Tibial nerve (tissue), 4 donors: Measurements from ENCODE around the gene ERICH3.

ENCODE experiments used
- EP300 ChIP-seq, 2 donors: sonication (generic); formaldehyde crosslinking; IDR thresholded peaks; one replicate each; pipeline ENCODE4 v1.6.1; 2017; ENCODE audit warnings: antibody characterized with exemption in 2 of 2, mild to moderate bottlenecking in 1 of 2
- POLR2A ChIP-seq, 2 donors: fragments of 450-650 bp; IDR thresholded peaks; one replicate each; pipeline ENCODE4 v1.6.1; 2017; ENCODE audit warnings: antibody characterized with exemption in 2 of 2, mild to moderate bottlenecking in 2 of 2, moderate library complexity in 2 of 2
- TF ChIP-seq, protein P1 (sequence below), 5 experiments: fragments of 200-600 bp in 3 of 5; fragments of 450-650 bp in 2 of 5; sonication (generic) in 3 of 5; IDR thresholded peaks; one replicate each; pipeline ENCODE4 v1.5.1; 2016 to 2019; ENCODE audit warnings: antibody characterized with exemption in 5 of 5, mild to moderate bottlenecking in 3 of 5, moderate library complexity in 2 of 5

DNA sequence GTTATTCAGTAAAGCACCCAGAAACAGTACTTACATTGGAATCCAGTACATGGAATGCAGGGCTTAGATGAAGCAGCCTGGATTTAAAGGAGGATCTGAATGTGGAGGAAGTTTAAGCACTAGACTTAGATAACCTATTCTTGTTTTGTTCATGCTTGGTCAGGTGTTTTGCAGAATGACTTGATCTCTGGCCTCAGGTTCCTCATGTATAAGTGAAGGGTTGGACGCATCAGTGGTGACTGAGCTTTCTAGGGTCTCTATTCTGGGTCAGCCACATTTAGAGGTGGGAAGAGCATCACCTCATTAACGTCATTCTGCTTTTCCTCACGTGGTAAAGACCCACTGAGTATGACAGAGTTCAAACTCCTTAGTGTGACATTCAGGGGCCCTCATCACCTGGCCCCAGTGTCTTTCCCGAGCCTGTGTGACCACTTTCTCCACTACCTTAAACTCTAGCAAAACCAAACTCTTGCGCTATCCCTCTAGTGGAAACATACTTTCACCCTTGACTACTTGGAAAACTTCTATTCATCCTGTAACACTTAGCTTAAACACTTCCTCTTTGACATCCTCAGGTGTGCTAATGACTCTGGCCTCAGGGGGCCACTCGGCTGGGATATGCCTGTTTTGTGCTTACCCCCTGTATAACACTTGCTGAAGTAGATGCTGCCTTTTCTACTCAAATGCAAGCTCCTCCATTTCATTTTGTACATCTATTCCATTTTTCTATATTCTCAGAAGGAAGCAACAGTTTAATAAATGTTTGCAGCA lies 871 bp upstream of the ERICH3 start:
- TF ChIP-seq POLR2A (IDR thresholded peaks at IDR 0.05) (no peak), EP300 (IDR thresholded peaks at IDR 0.05) (no peak)
- TF ChIP-seq, protein P1, sequence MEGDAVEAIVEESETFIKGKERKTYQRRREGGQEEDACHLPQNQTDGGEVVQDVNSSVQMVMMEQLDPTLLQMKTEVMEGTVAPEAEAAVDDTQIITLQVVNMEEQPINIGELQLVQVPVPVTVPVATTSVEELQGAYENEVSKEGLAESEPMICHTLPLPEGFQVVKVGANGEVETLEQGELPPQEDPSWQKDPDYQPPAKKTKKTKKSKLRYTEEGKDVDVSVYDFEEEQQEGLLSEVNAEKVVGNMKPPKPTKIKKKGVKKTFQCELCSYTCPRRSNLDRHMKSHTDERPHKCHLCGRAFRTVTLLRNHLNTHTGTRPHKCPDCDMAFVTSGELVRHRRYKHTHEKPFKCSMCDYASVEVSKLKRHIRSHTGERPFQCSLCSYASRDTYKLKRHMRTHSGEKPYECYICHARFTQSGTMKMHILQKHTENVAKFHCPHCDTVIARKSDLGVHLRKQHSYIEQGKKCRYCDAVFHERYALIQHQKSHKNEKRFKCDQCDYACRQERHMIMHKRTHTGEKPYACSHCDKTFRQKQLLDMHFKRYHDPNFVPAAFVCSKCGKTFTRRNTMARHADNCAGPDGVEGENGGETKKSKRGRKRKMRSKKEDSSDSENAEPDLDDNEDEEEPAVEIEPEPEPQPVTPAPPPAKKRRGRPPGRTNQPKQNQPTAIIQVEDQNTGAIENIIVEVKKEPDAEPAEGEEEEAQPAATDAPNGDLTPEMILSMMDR (IDR thresholded peaks at IDR 0.05): no peak
